GM21576 (cell line): ENCODE measurements around the gene KLHDC3.
"Not testable (repeated sequence)": the region's sequence is repeated elsewhere in the genome, so short reads cannot be mapped to it uniquely, and the experiment has no call there.

Experiments
- ATAC-seq: cut with Tn5 transposase; IDR thresholded peaks from one replicate; pipeline ENCODE4 v1.9.1; 2021; ENCODE audit warnings: mild to moderate bottlenecking, moderate library complexity; ENCODE audit not compliant: unreplicated experiment

The KLHDC3 gene

DNA sequence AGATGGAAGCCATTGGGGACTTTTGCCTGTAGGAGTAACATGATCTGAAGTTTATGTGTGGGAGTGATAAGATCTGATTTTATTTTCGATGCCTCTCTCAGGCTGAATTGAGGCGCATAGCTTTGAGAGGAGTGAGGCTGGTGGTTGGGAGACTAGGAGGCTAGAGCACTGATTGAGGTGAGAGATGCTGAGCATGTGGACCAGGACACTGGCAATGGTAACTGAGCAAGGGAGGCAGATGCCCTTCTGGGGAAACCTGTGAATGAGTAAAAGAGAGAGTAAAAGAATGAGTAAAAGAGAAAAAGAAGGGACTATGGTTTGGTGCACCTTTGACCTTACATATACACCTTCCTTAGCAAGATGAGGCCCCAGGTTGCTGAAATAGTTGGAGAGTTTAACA, 10.4 kb downstream of the KLHDC3 start:
- ATAC-seq = no peak

DNA sequence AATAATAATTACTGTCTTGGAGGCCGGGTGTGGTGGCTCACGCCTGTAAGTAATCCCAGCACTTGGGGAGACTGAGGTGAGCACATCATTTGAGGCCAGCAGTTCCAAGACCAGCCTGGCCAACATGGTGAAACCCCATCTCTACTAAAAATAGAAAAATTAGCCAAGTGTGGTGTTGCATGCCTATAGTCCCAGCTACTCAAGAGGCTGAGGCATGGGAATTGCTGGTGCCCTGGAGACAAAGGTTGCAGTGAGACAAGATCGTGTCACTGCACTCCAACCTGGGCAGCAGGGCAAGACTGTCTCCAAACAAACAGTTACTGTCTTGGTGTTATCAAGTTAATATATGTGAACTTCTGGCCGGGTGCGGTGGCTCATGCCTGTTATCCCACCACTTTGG, 12.3 kb downstream of the KLHDC3 start:
- no peak for ATAC-seq

- no peak for ATAC-seq
Observed at GRCh38 chr6:43029120-43029519, 15.1 kb downstream of the KLHDC3 start.

DNA sequence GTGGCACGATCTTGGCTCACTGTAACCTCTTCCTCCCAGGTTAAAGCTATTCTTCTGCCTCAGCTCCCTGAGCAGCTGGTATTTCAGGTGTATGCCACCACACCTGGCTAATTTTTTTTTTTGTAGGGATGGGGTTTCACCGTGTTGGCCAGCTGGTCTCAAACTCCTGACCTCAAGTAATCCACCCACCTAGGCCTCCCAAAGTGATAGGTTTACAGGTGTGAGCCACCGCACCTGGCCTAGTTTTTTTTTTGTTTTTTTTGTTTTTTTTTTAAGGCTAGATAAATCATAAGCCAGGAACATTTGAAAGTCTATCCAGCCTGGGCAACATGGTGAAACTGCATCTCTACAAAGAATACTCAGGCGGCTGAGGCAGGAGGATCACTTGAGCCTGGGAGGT, 18.3 kb downstream of the KLHDC3 start:
- ATAC-seq = no peak

- no peak for ATAC-seq
Observed at GRCh38 chr6:43033496-43034189, 19.6 kb downstream of the KLHDC3 start.

DNA sequence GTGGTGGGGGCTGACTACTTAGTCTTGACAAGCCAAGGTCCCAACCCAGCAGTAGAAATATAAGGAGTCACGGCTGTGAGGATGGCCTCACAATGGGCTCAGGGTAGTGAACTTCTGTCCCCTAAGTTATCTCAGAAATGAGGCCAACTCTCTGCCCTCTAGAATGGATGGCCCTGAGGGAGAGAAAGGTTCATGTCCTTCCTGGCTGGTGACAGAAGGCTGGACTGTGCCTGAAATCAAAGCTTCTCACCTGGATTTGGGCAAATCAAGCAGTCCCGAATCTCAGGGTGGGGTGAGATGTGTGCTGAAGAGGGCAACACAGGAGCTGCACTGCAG, 20.1 kb downstream of the KLHDC3 start:
- ATAC-seq = no peak

- ATAC-seq = no peak
Observed at GRCh38 chr6:43035495-43036194, 21.6 kb downstream of the KLHDC3 start.

DNA sequence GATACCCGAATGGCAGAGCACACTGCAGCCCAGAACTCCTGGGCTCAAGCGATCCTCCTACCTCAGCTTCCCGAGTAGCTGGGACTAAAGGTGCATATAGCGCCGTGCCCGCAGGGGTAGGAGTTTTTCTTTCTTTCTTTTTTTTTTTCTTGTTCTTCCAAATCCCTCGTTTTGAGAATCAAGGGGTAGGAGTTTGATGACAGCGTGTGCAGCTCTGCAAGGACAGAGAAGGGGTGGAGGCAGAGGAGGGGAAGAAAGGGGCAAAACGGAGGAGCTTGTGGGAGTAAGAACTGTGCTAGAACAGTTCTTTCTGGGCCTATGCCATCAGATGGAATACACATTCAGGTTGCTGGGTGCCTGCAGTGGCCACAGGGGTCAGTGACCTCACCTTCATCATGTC, 22.7 kb downstream of the KLHDC3 start:
- ATAC-seq = no peak

DNA sequence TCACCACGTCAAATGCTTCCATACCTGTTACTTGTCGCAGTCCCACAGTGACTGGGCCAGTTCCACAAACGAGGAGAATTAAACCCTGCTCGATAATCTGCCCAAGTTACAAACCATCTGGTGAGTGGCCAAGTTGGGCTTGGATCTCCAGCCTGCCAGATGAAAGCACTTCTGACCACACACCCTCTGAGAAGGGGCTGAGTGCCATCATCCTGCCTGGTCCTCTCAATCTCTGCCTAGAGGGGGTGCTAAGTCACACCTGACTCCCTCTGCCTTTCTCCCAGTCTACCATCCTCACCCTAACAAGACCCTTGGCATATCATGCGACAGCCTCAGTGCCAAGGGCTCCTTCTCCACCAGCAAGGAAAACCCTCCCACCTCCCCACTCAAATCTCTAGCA, 23.1 kb downstream of the KLHDC3 start:
- ATAC-seq = no peak

- no peak for ATAC-seq
Observed at GRCh38 chr6:43037706-43038105, 23.7 kb downstream of the KLHDC3 start.

DNA sequence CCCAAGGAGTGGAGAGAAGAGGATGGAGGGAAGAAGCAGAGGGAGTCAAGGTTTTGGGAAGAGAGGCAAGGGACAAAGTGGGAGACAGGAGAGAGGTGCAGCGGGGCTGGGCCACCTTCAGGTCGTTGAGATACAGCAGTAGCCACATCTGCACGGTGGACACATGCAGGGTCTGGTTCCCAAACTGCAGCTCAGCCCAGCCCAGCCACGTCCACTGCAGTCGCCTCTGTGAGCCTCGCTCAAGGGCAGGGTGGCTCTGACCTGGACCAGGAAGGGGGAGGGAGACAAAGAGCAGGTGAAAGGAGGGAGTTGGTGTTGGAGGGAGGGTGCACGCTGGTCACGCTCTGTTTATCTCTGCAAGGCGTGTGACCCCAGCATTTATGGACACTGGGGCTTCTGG, 24.7 kb downstream of the KLHDC3 start:
- no peak for ATAC-seq

DNA sequence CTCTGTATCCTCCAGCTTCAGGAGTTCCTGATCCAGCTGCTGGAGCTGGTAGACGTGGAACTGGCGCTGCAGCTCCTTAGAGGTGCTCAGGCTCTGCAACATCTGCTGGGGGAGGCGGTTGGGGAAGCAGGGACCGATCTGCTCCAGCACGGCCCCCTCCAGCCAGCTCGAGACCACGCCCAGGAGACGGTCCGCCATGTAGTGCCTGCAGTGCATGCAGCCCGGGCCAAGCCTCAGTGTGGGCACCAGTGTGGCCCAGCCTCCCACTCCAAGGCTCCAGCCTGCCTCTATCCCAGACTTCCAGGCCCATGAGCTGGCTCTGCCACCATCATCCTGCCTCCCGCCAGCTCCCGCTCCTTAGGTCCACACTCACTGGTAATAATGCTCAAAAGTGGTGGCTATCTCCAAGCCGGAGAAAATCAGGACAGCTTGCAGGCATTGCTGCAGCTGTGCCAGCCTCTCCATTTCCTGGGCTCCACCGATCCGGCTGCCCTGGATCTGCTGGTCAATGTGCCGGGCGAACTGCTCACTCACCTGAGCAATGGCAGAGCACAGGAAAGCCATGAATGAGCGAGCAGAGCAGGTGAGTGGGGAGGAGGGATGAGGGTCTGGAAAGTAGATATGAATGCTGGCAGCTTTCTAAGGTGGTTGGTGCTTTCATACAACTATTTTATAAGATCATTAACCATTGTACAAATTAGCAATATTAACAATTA, 26.7 kb downstream of the KLHDC3 start:
- ATAC-seq = no peak

DNA sequence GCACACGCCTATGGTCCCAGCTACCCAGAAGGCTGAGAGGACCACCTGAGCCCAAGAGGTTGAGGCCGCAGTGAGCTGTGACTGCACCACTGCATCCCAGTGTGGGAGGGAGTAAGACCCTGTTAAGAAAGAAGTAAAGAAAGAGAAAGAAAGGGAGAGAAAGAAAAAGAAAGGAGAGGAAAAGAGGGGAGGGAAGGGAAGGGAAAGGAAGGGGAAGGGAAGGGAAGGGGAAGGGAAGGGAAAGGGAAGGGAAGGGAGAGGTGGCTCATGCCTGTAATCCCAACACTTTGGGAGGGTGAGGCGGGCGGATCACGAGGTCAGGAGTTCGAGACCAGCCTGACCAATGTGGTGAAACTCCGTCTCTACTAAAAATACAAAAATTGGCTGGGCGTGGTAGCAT, 27.4 kb downstream of the KLHDC3 start:
- not testable (repeated sequence) for ATAC-seq

- ATAC-seq = no peak
Observed at GRCh38 chr6:43043310-43043709, 29.3 kb downstream of the KLHDC3 start.

GRCh38 chr6:43045371-43045930, 31.4 kb downstream of the KLHDC3 start:
- no peak for ATAC-seq

- no peak for ATAC-seq
Observed at GRCh38 chr6:43047998-43048397, 33.9 kb downstream of the KLHDC3 start.

DNA sequence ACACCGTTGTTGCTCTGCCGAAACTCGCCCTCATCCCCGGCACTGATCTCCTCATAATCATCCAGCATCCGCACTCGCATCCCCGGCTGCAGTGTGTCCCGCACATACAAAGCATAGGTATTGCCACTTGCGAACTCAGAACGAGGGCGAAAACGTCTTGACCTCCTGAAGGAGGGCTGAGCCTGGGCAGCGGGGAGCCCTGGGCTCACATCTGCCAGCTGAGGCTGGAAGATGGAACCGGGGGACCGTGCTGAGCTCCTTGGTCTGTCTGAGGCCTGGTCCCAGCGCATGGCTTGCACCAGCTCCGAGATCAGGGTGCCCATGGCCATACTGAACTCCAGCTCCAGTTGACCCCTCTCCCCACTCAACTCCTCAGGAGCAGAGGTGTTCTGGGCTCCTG, 36.9 kb downstream of the KLHDC3 start:
- ATAC-seq = no peak

GRCh38 chr6:43052225-43052841, 38.3 kb downstream of the KLHDC3 start:
- ATAC-seq = no peak

GRCh38 chr6:43052842-43053544, 38.9 kb downstream of the KLHDC3 start:
- ATAC-seq = peak; percentile 10

GRCh38 chr6:43053545-43054205, 39.6 kb downstream of the KLHDC3 start, which contains the start of gene CUL7:
Gene CUL7, minus strand, starts transcription at chr6:43053851. Its CDS starts 1,063 bp downstream, at chr6:43052788.
- ATAC-seq = peak; percentile 83
